CD4-positive, alpha-beta T cell treated with Interleukin-15 for 4 hours (primary cell): Measurements from ENCODE around the gene LOXL4.

ENCODE experiments used
- DNase-seq: peaks from one replicate; pipeline ENCODE4 v3.0.0-alpha.2; 2020; ENCODE audit warnings: low spot score

Gene LOXL4

DNA sequence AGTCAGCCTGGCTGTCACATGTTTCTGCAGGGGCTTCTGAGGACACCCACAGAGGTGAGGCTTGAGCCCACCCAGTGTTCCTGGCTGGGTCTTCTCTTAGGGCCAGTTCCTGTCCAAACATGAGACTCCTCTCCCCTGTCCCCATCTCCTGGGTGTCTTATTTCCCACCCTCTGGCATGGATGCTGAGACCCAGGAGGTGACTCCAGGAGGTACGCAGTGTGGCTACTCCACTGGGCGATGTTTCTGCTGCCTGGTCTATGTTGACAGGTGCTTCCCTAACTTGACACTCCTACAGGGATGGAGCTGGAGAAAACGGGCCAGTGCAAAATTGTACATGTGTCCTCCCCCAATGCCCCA is 26.3 kb upstream of the LOXL4 start:
- no peak for DNase-seq

DNA sequence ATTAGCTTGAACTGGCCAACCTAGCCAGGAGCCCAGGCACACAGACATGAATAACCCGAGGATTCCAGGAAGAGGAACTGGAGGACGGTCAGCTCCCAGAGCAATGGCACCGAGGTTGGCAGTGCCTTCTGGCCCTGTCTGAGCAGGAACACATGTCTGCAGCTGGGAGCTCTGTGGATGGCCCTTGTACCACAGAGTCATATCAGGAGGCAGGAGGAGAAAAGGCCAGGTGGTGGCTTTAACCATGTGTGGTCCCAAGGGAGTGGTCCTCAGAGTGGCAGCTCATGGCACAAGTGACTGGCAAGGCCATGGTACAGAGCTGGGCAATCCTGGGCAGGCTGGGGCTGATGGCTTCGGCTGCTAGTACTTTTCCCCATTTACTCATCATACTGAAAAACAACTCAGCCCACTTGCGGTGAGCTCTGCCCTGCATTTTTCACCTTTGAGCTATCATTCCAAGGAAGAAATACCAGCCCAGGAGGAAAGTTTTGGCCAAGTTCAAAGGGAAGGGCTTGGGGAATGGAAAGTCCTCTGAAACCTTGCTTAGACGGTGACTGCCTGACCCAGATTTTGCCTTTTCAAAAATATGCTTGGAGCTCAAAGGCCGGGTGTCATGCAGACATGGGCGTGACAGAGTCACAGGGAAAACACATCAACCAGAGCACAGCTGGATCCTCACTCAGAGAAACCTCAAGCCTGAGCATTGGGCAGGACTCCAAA is 25.7 kb upstream of the LOXL4 start:
- DNase-seq, result no peak

DNA sequence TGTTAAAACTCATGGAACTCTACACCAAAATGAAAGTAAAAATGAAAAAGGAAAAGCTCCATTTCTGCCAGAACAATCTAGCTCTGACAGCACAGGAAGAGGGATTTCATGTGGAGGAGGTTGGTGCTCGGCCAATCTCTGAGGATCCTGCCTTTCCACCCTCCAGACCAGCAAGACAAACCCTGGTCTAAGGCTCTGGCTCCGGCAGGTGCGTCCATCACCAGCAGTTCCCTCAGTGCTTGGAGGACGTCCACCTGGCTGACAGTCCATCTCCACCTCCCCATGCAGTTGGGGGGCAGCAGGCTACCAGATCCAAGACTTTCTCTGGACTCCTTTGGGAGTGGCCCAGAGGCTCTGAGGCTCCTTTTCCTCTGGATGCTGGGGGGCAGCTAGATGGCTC is 25.0 kb upstream of the LOXL4 start:
- no peak for DNase-seq

- DNase-seq, result no peak
Measured at GRCh38 chr10:98289802-98290209, 21.8 kb upstream of the LOXL4 start.

GRCh38 chr10:98287321-98287720 is 19.3 kb upstream of the LOXL4 start:
- DNase-seq, result no peak

DNA sequence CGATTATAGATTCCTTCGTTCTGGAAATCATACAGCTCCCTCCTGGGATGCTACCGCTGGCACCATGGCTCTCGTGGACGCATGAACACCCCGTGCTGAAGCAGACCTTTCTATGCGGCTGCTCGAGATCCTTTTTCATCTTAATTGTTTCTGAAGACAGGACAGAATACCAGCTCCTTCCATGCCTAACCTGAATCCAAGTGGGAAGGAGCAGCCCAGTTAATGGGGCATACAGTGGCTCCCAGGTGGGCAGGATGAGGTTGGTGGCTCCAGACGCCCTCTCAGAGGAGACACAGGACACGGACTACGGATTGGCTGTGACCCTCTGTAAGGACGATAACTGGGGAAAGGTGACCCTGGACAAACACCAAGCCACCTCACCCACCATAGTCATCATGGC is 18.4 kb upstream of the LOXL4 start:
- no peak for DNase-seq

DNA sequence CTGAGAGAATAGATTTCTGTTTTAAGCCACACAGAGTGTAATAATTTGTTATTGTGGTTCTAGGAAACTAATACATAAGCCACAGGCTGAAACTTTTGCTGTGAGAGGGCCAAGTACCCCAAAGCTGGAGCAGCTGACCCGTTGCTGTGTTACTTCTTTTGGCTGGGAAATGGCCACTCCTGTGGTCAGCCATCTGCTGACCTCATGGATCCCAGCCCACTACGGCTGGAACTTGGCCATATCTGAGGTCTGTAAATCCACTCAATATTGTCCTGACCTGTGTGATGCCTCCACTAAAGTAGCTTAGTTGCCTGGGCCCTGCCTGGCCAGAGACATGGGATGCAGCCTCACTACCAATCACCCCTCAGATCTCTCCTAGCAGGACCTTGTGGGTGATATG is 17.4 kb upstream of the LOXL4 start:
- DNase-seq, result no peak

GRCh38 chr10:98276311-98276710 is 8.3 kb upstream of the LOXL4 start:
- DNase-seq, result no peak

DNA sequence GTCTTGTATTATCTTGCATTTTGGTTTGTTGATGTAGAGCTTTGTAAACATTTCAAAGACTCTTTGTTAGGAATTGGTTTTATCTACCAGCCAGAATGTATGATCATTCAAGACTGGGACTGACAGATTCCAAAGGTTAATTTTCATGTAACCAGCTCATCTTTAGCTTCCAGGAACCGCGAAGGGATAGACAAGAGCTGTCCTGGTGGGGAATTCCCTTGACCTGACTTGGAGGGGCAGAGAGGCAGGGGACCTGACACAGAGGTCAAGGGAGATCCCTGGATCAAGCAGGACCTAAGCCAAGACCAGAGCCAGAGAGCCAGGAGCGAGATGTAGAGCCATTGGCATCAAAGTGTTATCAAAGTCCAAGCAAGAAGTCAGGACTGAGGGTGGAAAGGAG is 6.6 kb upstream of the LOXL4 start:
- no peak for DNase-seq

- DNase-seq, result no peak
Measured at GRCh38 chr10:98273057-98273850, 5.3 kb upstream of the LOXL4 start.

DNA sequence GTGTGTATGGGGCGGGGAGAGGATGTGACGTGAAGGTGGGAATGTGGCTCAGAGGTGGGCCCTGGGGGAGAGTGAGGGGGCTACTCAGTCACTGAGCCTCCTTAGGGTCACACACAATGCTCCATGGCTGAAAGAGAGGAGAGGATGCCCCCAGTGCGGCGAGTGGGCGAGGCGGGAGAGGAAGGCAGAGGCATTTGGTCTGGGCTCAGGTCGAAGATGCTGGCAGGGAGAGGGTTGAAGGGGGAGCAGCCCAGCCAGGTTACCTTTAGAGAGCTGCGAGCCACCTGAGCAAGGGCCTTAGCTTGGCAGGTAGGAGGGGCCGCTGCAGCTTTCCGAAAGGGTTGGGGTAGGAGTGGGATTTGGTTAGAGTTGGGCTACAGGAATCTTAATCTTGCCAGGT is 4.7 kb upstream of the LOXL4 start:
- no peak for DNase-seq

GRCh38 chr10:98272245-98272644 is 4.3 kb upstream of the LOXL4 start:
- no peak for DNase-seq

DNA sequence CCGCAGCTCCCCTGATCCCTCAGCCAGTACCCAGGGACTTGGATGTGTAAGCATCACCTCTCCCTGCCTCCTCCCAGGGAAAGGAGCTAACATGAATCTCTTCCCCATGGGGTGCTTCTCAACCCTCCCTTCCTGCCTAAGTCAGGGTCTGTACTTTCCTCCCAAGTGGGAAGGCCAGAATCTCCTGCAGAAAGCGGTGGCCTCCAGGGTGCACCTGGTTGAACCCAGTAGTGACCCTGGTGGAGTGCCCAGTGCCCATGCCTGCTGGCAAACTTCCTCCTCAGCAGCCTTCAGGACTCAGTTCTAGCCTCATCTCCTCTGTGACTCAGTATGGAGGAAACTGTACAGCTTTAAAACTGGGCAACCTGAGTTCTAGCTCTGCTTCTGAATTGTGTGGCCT is 2.8 kb upstream of the LOXL4 start:
- DNase-seq, result no peak

DNA sequence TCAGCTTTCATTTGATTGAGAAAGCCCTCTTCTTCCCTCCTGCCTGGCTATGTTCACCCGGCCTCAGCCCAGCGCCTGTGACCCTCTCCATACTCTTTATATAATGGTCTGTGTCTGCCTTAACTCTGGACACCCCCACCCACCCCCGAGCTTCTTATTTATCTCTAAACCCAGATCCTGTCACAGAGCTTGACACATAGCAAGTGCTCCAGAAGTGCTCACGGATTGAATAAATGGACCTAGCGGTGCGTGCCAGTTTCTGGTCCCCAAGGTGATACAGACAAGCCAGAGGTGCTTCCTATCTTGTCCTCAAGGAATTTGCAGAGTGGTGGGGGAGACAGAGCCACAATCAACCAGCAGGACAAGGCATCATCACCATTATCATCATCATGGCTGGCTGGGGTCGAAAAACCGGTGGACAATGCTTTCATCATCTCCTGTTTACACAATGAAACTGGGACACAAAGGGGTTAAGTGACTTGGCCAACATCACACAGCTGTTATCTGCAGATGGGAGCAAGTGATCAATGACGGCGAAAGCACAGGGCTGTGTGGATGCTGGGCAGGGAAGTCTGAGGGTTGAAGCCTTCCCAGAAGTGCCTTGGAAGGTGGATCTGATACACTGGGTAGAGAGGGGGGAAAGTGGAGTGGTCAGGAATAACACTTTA is 2.2 kb upstream of the LOXL4 start:
- no peak for DNase-seq

GRCh38 chr10:98269435-98269912 is 1.5 kb upstream of the LOXL4 start:
- no peak for DNase-seq

DNA sequence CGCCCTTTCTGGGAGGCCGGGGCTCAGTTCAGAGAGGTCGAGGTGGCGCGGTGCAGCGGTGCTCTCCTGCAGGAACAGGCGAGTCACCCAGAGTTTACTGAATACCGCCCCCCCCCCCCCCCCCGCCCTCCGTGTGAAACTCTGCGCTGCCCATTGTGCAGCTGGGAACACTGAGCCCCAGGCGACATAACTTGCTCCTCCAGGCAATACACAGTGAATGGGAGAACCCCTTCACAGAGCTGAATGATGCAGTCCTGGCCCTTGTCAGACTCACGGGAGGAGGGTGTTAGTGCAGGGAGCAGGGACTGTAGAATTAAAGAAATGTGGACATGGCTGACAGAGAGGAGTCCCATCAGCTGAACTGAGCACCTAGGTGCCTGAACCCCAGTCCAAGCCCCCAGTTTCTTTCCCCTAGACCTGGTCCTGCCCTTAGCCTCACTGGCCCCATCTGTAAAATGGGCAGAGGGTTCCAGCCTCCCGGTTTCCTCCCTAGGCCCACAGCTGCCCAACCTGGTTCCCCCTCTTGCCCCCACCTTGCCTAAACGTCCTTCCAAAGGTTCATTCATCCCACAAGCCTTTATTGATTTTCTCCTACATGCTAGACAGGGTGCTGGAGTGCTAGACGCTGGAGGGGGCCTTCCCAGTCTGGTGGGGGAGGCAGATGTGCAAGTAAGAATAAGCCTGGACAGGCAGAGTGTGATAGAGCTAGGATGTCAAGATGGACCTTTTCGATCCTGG is 869 bp upstream of the LOXL4 start:
- no peak for DNase-seq

DNA sequence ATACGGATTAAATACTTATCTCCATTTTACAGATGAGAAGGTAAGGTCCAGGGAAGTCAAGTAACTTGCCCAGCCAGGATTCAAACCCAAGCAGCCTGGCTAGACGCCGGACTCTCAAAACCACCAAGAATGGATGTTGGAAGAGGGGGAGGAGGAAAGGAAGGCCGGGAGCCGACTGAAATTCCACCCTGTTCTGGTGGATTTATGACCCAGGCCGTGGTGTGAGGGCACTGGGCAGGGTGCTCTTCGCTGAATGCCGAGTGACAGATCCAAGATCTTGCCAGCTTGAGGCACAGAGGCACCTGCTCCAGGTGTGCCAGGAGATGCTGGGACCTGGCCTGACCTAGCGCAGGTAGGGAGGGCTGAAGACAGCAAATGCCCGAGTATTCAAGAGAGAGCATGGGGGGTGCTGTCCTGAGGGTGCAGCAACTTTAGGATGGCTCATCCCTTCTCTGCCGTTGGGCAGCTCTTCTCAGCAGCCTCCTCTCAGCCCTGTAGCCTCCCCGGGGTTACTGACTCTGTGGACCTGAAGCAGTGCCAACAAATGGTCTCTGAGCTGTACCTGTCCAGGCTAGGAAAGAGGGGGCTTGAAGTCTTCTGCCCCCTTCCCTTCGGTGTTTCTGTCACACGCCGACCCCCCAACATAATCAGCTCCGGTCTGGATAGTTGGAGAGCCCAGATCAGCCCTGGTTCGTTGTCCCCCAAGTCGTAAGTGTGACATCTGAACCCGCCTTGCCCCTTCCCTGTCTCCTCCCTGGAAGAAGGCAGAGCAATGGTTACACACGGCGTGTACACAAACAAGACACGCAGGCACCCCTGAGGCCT is 713 bp downstream of the LOXL4 start:
- no peak for DNase-seq

DNA sequence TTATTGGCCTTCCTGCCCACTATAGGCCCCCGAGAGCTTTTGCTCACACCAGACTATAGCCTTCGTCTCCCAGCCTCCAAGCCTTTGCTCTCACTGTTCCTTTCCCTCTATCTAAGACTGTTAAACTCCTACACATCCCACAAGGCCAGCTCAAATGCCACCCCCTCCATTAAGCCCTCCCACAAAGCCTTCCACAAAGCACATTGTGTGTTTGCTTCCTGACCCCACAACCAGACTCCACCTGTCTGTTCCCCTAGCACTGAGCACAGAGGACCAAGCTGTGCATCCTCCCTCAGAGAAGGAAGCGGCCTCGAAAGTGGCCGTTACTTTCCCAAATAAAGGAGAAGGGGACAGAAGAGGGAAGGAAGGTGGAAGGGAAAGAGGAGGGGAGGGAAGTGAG is 1.3 kb downstream of the LOXL4 start:
- no peak for DNase-seq

- DNase-seq, result no peak
Measured at GRCh38 chr10:98265403-98266378, 2.3 kb downstream of the LOXL4 start.

- no peak for DNase-seq
Measured at GRCh38 chr10:98264378-98265065, 3.5 kb downstream of the LOXL4 start.
